Measurements from ENCODE around the gene SORD. TPM values are rescaled to one million over a fixed set of nuclear protein-coding genes. Genes with fewer than 3 reads are reported as not detected.

SORD gene
- total RNA-seq, 1 donor from 2014 or later, result 32.6 TPM

GRCh38 chr15:45120081-45120972 lies 97.3 kb downstream of the SORD start:
- H3K27me3 Mint-ChIP-seq (ENCODE audit: low read depth), result peaks cover 75% of the 10 kb centered on the region
- no peak for TF ChIP-seq CTCF (IDR thresholded peaks at IDR 0.05; ENCODE audit: unreplicated experiment)
- no peak overlapping the region for H3K4me3 Mint-ChIP-seq
- H3K4me1 Mint-ChIP-seq, result peaks cover 7% of the 10 kb centered on the region
- no peaks in the 10 kb centered on the region for H3K9me3 Mint-ChIP-seq
- DNase-seq (ENCODE audit: low spot score in 2 of 2, unreplicated experiment in 2 of 2), result no peak
- H3K36me3 Mint-ChIP-seq, result no peaks in the 10 kb centered on the region
- no peak overlapping the region for H3K27ac Mint-ChIP-seq

- DNase-seq (ENCODE audit: low spot score in 2 of 2, unreplicated experiment in 2 of 2), result no peak
- no peaks in the 10 kb centered on the region for H3K36me3 Mint-ChIP-seq
- peaks cover 7% of the 10 kb centered on the region for H3K4me1 Mint-ChIP-seq
- H3K27ac Mint-ChIP-seq, result no peak overlapping the region
- peaks cover 75% of the 10 kb centered on the region for H3K27me3 Mint-ChIP-seq (ENCODE audit: low read depth)
- no peaks in the 10 kb centered on the region for H3K9me3 Mint-ChIP-seq
- no peak overlapping the region for H3K4me3 Mint-ChIP-seq
- TF ChIP-seq CTCF (IDR thresholded peaks at IDR 0.05; ENCODE audit: unreplicated experiment), result no peak
Observed at GRCh38 chr15:45121020-45121419, 98.0 kb downstream of the SORD start.

GRCh38 chr15:45121706-45122417 lies 98.9 kb downstream of the SORD start:
- Mint-ChIP-seq H3K4me3 (no peak overlapping the region), H3K4me1 (peaks cover 7% of the 10 kb centered on the region), H3K9me3 (no peaks in the 10 kb centered on the region), H3K27ac (peak overlapping the region; percentile 35), H3K27me3 (ENCODE audit: low read depth) (peaks cover 76% of the 10 kb centered on the region), H3K36me3 (no peaks in the 10 kb centered on the region)
- no peak for TF ChIP-seq CTCF (IDR thresholded peaks at IDR 0.05; ENCODE audit: unreplicated experiment)
- no peak for DNase-seq (ENCODE audit: low spot score in 2 of 2, unreplicated experiment in 2 of 2)

GRCh38 chr15:45122719-45123118 lies 99.7 kb downstream of the SORD start:
- DNase-seq (ENCODE audit: low spot score in 2 of 2, unreplicated experiment in 2 of 2), result no peak
- Mint-ChIP-seq H3K4me1 (peaks cover 7% of the 10 kb centered on the region), H3K27me3 (ENCODE audit: low read depth) (peaks cover 73% of the 10 kb centered on the region), H3K4me3 (no peak overlapping the region), H3K27ac (no peak overlapping the region), H3K36me3 (no peaks in the 10 kb centered on the region), H3K9me3 (no peaks in the 10 kb centered on the region)
- TF ChIP-seq CTCF (IDR thresholded peaks at IDR 0.05; ENCODE audit: unreplicated experiment), result no peak

GRCh38 chr15:45123397-45123796 lies 100.4 kb downstream of the SORD start:
- DNase-seq (ENCODE audit: low spot score in 2 of 2, unreplicated experiment in 2 of 2), result no peak
- no peaks in the 10 kb centered on the region for H3K36me3 Mint-ChIP-seq
- peaks cover 74% of the 10 kb centered on the region for H3K27me3 Mint-ChIP-seq (ENCODE audit: low read depth)
- no peak overlapping the region for H3K4me3 Mint-ChIP-seq
- peaks cover 7% of the 10 kb centered on the region for H3K4me1 Mint-ChIP-seq
- TF ChIP-seq CTCF (IDR thresholded peaks at IDR 0.05; ENCODE audit: unreplicated experiment), result no peak
- no peak overlapping the region for H3K27ac Mint-ChIP-seq
- H3K9me3 Mint-ChIP-seq, result no peaks in the 10 kb centered on the region

Measured in mesothelial cell of epicardium (in vitro differentiated cells).